ENCODE data around the gene ARHGEF38. TPM values are rescaled to one million over a fixed set of nuclear protein-coding genes. Genes with fewer than 3 reads are reported as not detected.

ARHGEF38 gene
- total RNA-seq, 1 experiment from 2014 or later, result not detected

DNA sequence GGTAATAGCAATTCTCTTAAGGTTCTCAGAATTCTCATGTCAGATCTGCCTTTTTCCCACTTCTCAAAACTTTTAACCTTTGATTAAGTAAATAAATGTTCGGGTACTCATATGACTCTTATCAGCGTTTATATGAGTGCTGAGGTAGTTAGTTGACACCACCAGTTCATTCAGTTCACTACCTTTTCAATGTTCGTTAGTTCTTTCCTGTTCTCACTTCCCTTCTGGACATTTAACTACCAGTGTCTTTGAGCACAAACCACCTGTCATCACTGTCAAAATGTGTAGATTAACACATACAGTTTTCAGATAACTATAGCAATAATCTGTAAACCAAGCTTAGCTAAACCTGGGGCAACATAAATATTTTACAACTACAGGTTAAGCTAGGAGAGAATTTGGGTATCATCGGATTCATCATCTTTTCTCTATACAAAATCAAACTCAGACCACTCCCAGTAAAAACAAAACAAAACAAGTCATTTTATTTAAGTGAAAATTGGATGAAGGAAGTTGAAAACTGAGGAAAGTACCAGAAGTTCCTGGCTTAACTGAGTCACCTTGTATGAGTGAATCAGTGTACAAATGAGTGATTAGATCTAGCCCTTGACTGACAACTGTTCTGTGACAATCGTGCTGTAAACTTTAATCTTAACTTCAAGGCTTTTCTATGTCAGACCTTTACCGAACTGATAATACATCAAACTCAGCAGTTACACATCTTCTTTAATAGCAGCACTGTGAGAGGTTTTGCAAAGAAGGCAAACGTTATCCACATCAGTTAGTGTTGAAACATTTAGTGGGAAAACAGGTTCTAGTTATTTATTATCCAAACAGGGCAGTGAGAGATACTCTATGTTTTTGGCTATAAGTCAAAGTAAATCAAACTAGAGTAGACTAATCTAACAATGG lies 41.9 kb downstream of the ARHGEF38 start:
- H3K4me2 ChIP-seq (ENCODE audit: low read depth, low read length, poor library complexity, severe bottlenecking), result no peak overlapping the region
- H3K27me3 ChIP-seq (ENCODE audit: low read length), result no peaks in the 10 kb centered on the region
- no peaks in the 10 kb centered on the region for H3K36me3 ChIP-seq (ENCODE audit: insufficient read depth, low read length)
- DNase-seq, result no peak
- no peak overlapping the region for H3K4me3 ChIP-seq (ENCODE audit: low read length)
- no peak overlapping the region for H3K9ac ChIP-seq (ENCODE audit: low read length)
- H3K9me3 ChIP-seq (ENCODE audit: low read length), result no peaks in the 10 kb centered on the region
- H3K9me2 ChIP-seq (replicated peaks; ENCODE audit: insufficient read depth, low read length), result no peaks in the 10 kb centered on the region
- no peak overlapping the region for H3K27ac ChIP-seq (ENCODE audit: low read length)
- no peaks in the 10 kb centered on the region for H3K4me1 ChIP-seq (ENCODE audit: low read length)
- 0 out of 2 replicates have a peak overlapping the region, but pooled peaks have one; percentile 24 for H2AFZ ChIP-seq (ENCODE audit: low read length)
- H3K79me2 ChIP-seq (ENCODE audit: low read length), result no peaks in the 10 kb centered on the region
- H4K20me1 ChIP-seq (ENCODE audit: insufficient read depth, low read depth, low read length), result no peaks in the 10 kb centered on the region

DNA sequence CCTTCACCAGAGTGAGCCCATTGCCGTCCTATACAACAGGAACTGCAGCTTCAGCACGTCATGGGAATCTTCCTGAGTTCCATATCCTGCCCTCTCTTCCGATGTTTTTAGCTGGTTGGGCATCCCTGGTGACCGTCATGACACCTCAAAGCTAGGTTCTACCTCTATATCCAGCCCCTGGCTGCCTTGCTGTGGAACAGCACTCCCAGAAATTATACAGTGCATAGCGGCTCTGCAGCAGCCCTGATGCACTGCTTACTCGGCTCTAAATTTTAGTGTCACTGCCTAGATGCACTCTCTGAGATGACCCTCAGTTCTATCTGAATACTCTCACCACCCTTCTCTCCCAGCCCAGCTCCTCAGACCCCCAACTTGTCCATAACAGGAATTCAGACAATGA lies 44.3 kb downstream of the ARHGEF38 start:
- Histone ChIP-seq H3K9me3 (ENCODE audit: low read length) (no peaks in the 10 kb centered on the region), H3K27me3 (ENCODE audit: low read length) (no peaks in the 10 kb centered on the region), H3K36me3 (ENCODE audit: insufficient read depth, low read length) (no peaks in the 10 kb centered on the region), H3K4me1 (ENCODE audit: low read length) (no peaks in the 10 kb centered on the region), H4K20me1 (ENCODE audit: insufficient read depth, low read depth, low read length) (no peaks in the 10 kb centered on the region), H3K4me2 (ENCODE audit: low read depth, low read length, poor library complexity, severe bottlenecking) (no peak overlapping the region), H2AFZ (ENCODE audit: low read length) (no peak overlapping the region), H3K4me3 (ENCODE audit: low read length) (no peak overlapping the region), H3K9me2 (replicated peaks; ENCODE audit: insufficient read depth, low read length) (no peaks in the 10 kb centered on the region), H3K9ac (ENCODE audit: low read length) (no peak overlapping the region), H3K79me2 (ENCODE audit: low read length) (no peaks in the 10 kb centered on the region), H3K27ac (ENCODE audit: low read length) (no peak overlapping the region)
- DNase-seq, result no peak

DNA sequence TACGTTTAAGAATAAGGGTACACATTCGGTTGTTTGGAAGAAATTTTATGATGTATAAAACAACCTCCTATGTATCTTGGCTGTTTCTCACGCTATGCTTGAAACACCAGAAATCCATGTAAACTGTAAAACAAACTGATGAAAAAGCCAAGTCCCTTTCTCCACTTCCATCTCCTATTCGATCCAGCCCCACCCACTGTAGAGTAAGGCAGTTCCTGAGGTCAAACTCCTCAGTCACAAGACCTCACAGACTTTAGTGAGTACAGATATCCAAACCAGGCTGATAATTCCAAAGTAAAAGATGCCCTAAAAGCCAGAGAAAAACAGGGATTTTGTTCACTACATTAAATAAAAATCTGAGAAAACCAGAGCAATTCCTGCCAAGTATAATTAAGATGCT lies 45.6 kb downstream of the ARHGEF38 start:
- Histone ChIP-seq H3K9me2 (replicated peaks; ENCODE audit: insufficient read depth, low read length) (no peaks in the 10 kb centered on the region), H2AFZ (ENCODE audit: low read length) (no peak overlapping the region), H3K4me2 (ENCODE audit: low read depth, low read length, poor library complexity, severe bottlenecking) (no peak overlapping the region), H3K79me2 (ENCODE audit: low read length) (no peaks in the 10 kb centered on the region), H3K9ac (ENCODE audit: low read length) (no peak overlapping the region), H3K4me3 (ENCODE audit: low read length) (no peak overlapping the region), H4K20me1 (ENCODE audit: insufficient read depth, low read depth, low read length) (no peaks in the 10 kb centered on the region), H3K9me3 (ENCODE audit: low read length) (no peaks in the 10 kb centered on the region), H3K27ac (ENCODE audit: low read length) (no peak overlapping the region), H3K27me3 (ENCODE audit: low read length) (no peaks in the 10 kb centered on the region), H3K36me3 (ENCODE audit: insufficient read depth, low read length) (no peaks in the 10 kb centered on the region), H3K4me1 (ENCODE audit: low read length) (no peaks in the 10 kb centered on the region)
- no peak for DNase-seq

DNA sequence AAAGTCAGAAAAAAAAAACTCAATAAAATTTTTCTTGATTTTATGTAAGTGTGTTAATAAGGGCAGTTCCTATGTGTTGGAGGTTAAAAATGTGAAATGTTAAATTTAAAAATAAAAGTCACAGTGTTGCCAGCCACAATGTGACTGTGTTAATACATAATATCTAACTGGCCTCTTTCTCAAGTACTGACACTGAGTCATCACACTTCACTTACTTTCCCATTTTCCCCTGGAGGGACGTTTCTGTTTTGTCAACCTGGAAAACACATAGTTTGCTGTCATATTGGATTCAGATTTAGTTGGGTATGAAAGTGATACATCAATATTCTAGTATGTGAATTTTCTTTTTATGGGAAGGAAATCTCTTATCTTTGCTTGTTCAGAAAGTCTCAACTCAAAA lies 46.4 kb downstream of the ARHGEF38 start:
- Histone ChIP-seq H3K9ac (ENCODE audit: low read length) (no peak overlapping the region), H3K9me2 (replicated peaks; ENCODE audit: insufficient read depth, low read length) (no peaks in the 10 kb centered on the region), H3K27me3 (ENCODE audit: low read length) (no peaks in the 10 kb centered on the region), H3K36me3 (ENCODE audit: insufficient read depth, low read length) (no peaks in the 10 kb centered on the region), H3K4me2 (ENCODE audit: low read depth, low read length, poor library complexity, severe bottlenecking) (no peak overlapping the region), H3K4me1 (ENCODE audit: low read length) (no peaks in the 10 kb centered on the region), H2AFZ (ENCODE audit: low read length) (no peak overlapping the region), H4K20me1 (ENCODE audit: insufficient read depth, low read depth, low read length) (no peaks in the 10 kb centered on the region), H3K79me2 (ENCODE audit: low read length) (no peaks in the 10 kb centered on the region), H3K27ac (ENCODE audit: low read length) (no peak overlapping the region), H3K4me3 (ENCODE audit: low read length) (no peak overlapping the region), H3K9me3 (ENCODE audit: low read length) (no peaks in the 10 kb centered on the region)
- DNase-seq, result no peak

DNA sequence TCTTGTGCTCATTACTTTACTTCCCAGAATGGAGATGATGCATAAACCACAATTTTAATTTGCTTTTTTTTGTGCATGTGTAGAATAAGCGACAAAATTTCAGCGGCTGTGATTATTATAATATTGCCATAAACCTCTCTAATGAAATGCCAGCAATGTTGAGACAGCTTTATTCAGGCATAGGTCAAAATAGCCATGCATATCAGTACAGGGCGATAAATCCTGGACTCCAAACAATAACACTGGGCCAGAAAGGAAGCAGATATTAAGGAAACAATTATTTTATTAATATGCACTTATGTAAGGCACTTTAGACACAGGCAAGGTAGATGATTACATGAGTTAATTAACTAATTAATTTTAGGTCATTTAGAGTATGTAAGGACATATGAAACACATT lies 47.1 kb downstream of the ARHGEF38 start:
- no peaks in the 10 kb centered on the region for H3K27me3 ChIP-seq (ENCODE audit: low read length)
- DNase-seq, result no peak
- no peak overlapping the region for H3K9ac ChIP-seq (ENCODE audit: low read length)

DNA sequence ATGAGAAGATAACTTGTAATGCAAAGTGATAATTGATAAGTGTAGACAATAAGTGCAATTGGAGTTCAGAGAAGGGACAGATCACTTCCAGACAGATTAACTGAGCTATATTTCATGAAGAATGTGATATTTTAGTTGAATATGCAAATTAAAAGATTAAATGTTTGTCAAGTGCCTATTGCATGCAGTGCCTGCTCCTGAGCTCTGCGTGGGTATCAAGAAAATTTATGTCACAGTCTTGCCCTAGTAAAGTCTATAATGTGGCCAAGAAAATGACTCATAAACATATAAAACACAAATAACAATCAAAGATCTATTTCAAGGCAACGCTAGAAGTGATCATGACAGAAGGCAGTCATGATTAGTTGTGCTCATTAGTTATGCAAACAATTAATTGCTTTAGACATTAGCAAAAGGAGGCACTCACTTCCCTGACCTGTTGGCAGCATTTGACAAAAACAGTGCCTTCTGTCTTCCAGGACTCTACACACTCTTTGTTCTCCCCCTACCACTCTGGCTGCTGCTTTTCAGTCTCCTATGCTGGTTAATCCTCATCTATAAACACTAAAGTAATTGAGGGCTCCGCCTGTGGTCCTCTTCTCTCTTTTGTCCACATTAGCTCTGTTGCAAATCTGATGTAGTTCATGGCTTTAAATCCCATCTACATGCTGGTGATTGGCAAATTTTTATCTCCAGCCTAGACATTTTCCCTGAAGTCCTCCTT lies 47.7 kb downstream of the ARHGEF38 start:
- H3K79me2 ChIP-seq (ENCODE audit: low read length), result no peaks in the 10 kb centered on the region
- H3K36me3 ChIP-seq (ENCODE audit: insufficient read depth, low read length), result no peaks in the 10 kb centered on the region
- H4K20me1 ChIP-seq (ENCODE audit: insufficient read depth, low read depth, low read length), result no peaks in the 10 kb centered on the region
- no peak overlapping the region for H3K9ac ChIP-seq (ENCODE audit: low read length)
- no peaks in the 10 kb centered on the region for H3K4me1 ChIP-seq (ENCODE audit: low read length)
- H2AFZ ChIP-seq (ENCODE audit: low read length), result no peak overlapping the region
- H3K27ac ChIP-seq (ENCODE audit: low read length), result no peak overlapping the region
- no peaks in the 10 kb centered on the region for H3K9me3 ChIP-seq (ENCODE audit: low read length)
- H3K9me2 ChIP-seq (replicated peaks; ENCODE audit: insufficient read depth, low read length), result no peaks in the 10 kb centered on the region
- no peaks in the 10 kb centered on the region for H3K27me3 ChIP-seq (ENCODE audit: low read length)
- DNase-seq, result no peak
- H3K4me2 ChIP-seq (ENCODE audit: low read depth, low read length, poor library complexity, severe bottlenecking), result no peak overlapping the region
- H3K4me3 ChIP-seq (ENCODE audit: low read length), result no peak overlapping the region

More for the DNA sequence above, 47.1 kb downstream of the ARHGEF38 start:
- Histone ChIP-seq H3K9me3 (ENCODE audit: low read length) (no peaks in the 10 kb centered on the region), H3K4me3 (ENCODE audit: low read length) (no peak overlapping the region), H3K79me2 (ENCODE audit: low read length) (no peaks in the 10 kb centered on the region), H3K36me3 (ENCODE audit: insufficient read depth, low read length) (no peaks in the 10 kb centered on the region), H3K9me2 (replicated peaks; ENCODE audit: insufficient read depth, low read length) (no peaks in the 10 kb centered on the region), H4K20me1 (ENCODE audit: insufficient read depth, low read depth, low read length) (no peaks in the 10 kb centered on the region), H3K4me1 (ENCODE audit: low read length) (no peaks in the 10 kb centered on the region), H3K27ac (ENCODE audit: low read length) (no peak overlapping the region), H2AFZ (ENCODE audit: low read length) (no peak overlapping the region), H3K4me2 (ENCODE audit: low read depth, low read length, poor library complexity, severe bottlenecking) (no peak overlapping the region)

DNA sequence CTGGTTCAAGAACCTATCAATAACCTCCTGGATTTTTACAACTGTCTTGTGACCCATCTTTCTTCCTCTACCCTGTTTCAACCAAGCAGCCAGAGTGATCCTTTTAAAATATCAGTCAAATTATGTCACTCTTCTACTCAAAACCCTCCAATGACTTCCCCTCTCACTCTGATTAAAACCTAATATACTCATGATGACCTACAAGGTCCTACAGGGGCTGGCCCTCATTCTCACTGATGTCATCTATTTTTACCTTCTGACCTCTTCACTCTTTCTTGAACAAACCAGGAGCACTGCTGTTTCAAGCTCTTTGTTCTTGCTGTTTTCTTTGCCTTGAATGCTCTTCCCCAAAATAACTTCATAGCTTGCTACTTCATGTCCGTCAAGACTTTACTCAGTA lies 48.5 kb downstream of the ARHGEF38 start:
- H3K4me3 ChIP-seq (ENCODE audit: low read length), result no peak overlapping the region
- no peaks in the 10 kb centered on the region for H3K36me3 ChIP-seq (ENCODE audit: insufficient read depth, low read length)
- H3K9ac ChIP-seq (ENCODE audit: low read length), result no peak overlapping the region
- H3K27me3 ChIP-seq (ENCODE audit: low read length), result no peaks in the 10 kb centered on the region
- H3K27ac ChIP-seq (ENCODE audit: low read length), result no peak overlapping the region
- H3K9me3 ChIP-seq (ENCODE audit: low read length), result no peaks in the 10 kb centered on the region
- no peak overlapping the region for H3K4me2 ChIP-seq (ENCODE audit: low read depth, low read length, poor library complexity, severe bottlenecking)
- no peaks in the 10 kb centered on the region for H4K20me1 ChIP-seq (ENCODE audit: insufficient read depth, low read depth, low read length)
- DNase-seq, result no peak
- no peak overlapping the region for H2AFZ ChIP-seq (ENCODE audit: low read length)
- H3K9me2 ChIP-seq (replicated peaks; ENCODE audit: insufficient read depth, low read length), result no peaks in the 10 kb centered on the region
- H3K79me2 ChIP-seq (ENCODE audit: low read length), result no peaks in the 10 kb centered on the region
- no peaks in the 10 kb centered on the region for H3K4me1 ChIP-seq (ENCODE audit: low read length)

DNA sequence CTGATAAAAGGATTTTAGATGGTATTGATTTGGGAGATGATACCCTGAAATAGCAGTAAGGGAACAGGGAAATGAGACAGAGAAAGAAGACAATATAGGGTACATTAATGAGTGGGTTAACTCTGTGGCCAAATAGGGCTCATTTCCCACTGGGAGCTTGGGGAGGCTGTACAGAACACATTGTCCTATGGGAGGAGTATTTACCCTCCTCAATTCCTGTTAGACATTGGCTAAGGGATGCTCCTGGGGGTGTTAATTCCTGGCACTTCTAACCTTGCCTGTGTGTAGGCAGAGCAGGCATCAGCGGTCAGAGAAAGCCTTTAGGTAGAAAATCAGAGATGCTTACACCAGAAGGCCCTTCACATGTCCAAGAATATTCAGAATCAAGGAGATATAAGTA lies 49.0 kb downstream of the ARHGEF38 start:
- Histone ChIP-seq H3K4me2 (ENCODE audit: low read depth, low read length, poor library complexity, severe bottlenecking) (no peak overlapping the region), H3K27me3 (ENCODE audit: low read length) (no peaks in the 10 kb centered on the region), H3K4me1 (ENCODE audit: low read length) (no peaks in the 10 kb centered on the region), H3K9me3 (ENCODE audit: low read length) (no peaks in the 10 kb centered on the region), H3K9me2 (replicated peaks; ENCODE audit: insufficient read depth, low read length) (no peaks in the 10 kb centered on the region), H2AFZ (ENCODE audit: low read length) (no peak overlapping the region), H3K27ac (ENCODE audit: low read length) (no peak overlapping the region), H3K9ac (ENCODE audit: low read length) (no peak overlapping the region), H3K79me2 (ENCODE audit: low read length) (no peaks in the 10 kb centered on the region), H4K20me1 (ENCODE audit: insufficient read depth, low read depth, low read length) (no peaks in the 10 kb centered on the region), H3K36me3 (ENCODE audit: insufficient read depth, low read length) (no peaks in the 10 kb centered on the region), H3K4me3 (ENCODE audit: low read length) (no peak overlapping the region)
- DNase-seq, result no peak
